ENCODE data around the gene TRIM33. TPM values are rescaled to one million over a fixed set of nuclear protein-coding genes. Genes with fewer than 3 reads are reported as not detected.
"Not testable (repeated sequence)": the region's sequence is repeated elsewhere in the genome, so short reads cannot be mapped to it uniquely, and the experiment has no call there.

TRIM33 gene
- total and polyA plus RNA-seq, 12 donors, result 13.8 to 49.0 (median 27.0) TPM

DNA sequence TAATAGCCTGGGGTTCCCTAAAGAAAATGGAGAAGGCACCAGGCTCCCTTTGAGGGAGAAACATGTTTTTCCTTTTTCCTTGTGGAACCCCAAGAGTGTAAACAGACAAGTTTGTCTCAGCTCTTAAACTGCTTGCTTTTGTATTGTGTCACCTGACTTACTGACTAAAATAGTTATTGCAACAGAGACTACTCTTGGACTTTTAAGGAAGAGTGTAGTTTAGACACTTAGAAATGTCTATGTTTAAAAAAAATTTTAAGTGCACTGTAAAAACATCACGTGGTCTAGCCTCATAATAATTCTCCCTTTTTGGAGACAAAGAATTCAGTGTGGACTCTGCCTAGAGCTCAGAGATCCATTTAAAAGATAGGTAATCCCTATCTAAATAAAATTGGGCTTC lies 141.1 kb downstream of the TRIM33 start:
- H3K36me3 ChIP-seq (replicated peaks in 1 of 2), result no peaks in the 10 kb centered on the region
- no peaks in the 10 kb centered on the region for H3K4me1 ChIP-seq (replicated peaks in 1 of 2)
- no peaks in the 10 kb centered on the region for H3K27me3 ChIP-seq
- H3K4me3 ChIP-seq, result no peak overlapping the region
- H3K9me3 ChIP-seq (replicated peaks in 1 of 3), result peaks cover 0 to 10% (median 4%) of the 10 kb centered on the region in 3 donors
- intact Hi-C loops (cut with DNase I), result no loop called here
- no peak overlapping the region for H3K27ac ChIP-seq
- no peak for DNase-seq
- 26 to 37% (median 32%) methylated on average over 1 of the region's 1 CpG for WGBS, 4 donors
- no peak for TF ChIP-seq POLR2A (IDR thresholded peaks at IDR 0.05)
- TF ChIP-seq, protein P1, sequence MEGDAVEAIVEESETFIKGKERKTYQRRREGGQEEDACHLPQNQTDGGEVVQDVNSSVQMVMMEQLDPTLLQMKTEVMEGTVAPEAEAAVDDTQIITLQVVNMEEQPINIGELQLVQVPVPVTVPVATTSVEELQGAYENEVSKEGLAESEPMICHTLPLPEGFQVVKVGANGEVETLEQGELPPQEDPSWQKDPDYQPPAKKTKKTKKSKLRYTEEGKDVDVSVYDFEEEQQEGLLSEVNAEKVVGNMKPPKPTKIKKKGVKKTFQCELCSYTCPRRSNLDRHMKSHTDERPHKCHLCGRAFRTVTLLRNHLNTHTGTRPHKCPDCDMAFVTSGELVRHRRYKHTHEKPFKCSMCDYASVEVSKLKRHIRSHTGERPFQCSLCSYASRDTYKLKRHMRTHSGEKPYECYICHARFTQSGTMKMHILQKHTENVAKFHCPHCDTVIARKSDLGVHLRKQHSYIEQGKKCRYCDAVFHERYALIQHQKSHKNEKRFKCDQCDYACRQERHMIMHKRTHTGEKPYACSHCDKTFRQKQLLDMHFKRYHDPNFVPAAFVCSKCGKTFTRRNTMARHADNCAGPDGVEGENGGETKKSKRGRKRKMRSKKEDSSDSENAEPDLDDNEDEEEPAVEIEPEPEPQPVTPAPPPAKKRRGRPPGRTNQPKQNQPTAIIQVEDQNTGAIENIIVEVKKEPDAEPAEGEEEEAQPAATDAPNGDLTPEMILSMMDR (IDR thresholded peaks at IDR 0.05), result no peak

DNA sequence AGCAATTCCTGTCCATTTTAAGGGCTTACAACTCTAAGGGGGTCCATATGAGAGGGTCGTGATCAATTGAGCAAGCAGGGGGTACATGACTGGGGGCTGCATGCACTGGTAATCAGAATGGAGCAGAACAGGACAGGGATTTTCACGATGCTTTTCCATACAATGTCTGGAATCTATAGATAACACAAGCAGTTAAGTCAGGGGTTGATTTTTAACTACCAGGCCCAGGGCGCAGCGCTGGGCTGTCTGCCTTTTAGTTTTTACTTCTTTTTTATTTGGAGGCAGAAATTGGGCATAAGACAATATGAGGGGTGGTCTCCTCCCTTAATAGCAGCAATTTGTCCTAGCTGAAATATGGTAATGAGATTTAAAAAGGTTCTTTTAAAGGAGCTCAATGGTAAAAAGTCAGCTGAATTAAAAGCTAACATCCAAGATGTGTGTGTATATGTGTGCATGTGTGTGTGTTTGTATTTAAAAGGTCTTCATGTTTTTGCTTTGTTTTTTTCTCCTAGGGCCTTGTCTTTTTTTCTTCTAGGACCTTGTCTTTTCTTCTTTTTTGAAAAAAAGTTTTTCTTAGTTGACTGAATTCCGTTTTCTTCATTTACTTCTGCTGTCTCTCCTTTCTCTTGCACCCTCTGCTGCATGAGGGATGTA lies 141.6 kb downstream of the TRIM33 start:
- intact Hi-C loops (cut with DNase I); H3K27ac ChIP-seq; H3K4me1 ChIP-seq (replicated peaks in 1 of 2); H3K36me3 ChIP-seq (replicated peaks in 1 of 2); H3K4me3 ChIP-seq; H3K9me3 ChIP-seq (replicated peaks in 1 of 3); H3K27me3 ChIP-seq; DNase-seq: not testable (repeated sequence)
- WGBS, 4 donors, result 69 to 76% (median 74%) methylated on average over 5 of the region's 5 CpGs

DNA sequence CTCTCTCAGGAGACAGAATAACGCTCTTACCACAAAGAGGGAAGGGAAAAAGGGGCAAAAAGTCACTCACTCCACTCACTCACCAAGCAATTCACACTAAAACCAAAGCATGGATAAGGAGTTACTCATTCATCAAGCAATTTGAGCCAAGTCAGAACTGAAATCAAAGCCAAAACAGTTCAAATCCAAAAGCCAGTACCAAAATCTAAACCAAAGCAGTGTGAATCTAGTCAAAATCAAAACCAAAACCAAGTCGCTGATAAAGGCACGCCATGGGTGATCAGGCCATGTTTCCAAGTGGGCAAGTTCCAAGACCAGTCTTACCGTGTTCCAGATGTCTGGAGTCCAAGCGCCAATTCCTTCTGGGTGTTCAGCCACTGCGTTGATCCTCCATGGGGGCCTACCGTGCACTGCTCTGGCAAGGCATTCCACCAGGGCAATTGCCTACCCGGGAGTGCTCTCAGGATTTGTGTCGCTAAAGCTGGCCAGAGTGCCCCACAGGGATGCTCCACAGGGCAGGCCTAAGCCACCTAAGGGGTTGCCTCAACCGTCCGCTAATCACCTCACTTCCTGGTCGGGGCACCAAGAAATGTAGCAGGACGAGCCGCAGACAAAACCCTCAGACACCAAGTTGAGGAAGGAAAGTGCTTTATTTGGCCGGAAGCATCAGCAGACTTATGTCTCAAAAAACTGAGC lies 142.3 kb downstream of the TRIM33 start:
- intact Hi-C loops (cut with DNase I), result no loop called here
- Histone ChIP-seq H3K27me3 (no peaks in the 10 kb centered on the region), H3K4me3 (no peak overlapping the region), H3K36me3 (replicated peaks in 1 of 2) (no peaks in the 10 kb centered on the region), H3K27ac (no peak overlapping the region), H3K9me3 (replicated peaks in 1 of 3) (peaks cover 0 to 2% (median 0%) of the 10 kb centered on the region in 3 donors), H3K4me1 (replicated peaks in 1 of 2) (no peaks in the 10 kb centered on the region)
- 89 to 94% (median 90%) methylated on average over 13 to 15 of the region's 15 CpGs for WGBS, 4 donors
- TF ChIP-seq, protein P1 (IDR thresholded peaks at IDR 0.05), result no peak
- TF ChIP-seq POLR2A (IDR thresholded peaks at IDR 0.05), result no peak
- DNase-seq, result no peak

DNA sequence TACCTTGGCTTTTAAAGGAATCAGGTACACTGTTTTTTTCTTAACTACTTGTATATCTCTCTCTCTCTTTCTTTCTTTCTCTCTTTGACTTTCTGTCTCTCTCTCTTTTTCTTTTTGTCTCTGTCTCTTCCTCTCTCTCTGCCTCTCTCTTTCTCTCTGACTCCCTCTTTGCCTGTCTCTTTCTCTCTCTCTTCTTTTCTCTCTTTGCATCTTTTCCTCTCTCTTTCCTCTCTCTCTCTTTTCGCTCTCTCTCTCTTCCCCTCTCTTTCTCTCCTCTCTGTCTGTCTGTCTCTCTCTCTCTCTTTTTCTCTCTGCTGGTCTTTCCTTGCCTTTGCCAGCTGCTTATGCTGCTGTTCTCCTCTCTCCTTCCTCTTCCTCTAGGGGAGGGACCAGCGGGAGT lies 143.2 kb downstream of the TRIM33 start:
- no peak overlapping the region for H3K4me3 ChIP-seq
- no peak overlapping the region for H3K27ac ChIP-seq
- no peaks in the 10 kb centered on the region for H3K4me1 ChIP-seq (replicated peaks in 1 of 2)
- WGBS, 4 donors, result 62 to 71% (median 66%) methylated on average over 2 of the region's 2 CpGs
- DNase-seq, result no peak
- TF ChIP-seq, protein P1 (IDR thresholded peaks at IDR 0.05), result no peak
- TF ChIP-seq POLR2A (IDR thresholded peaks at IDR 0.05), result no peak
- no peaks in the 10 kb centered on the region for H3K27me3 ChIP-seq
- peaks cover 0 to 9% (median 0%) of the 10 kb centered on the region in 3 donors for H3K9me3 ChIP-seq (replicated peaks in 1 of 3)
- H3K36me3 ChIP-seq (replicated peaks in 1 of 2), result no peaks in the 10 kb centered on the region
- intact Hi-C loops (cut with DNase I), result no loop called here

DNA sequence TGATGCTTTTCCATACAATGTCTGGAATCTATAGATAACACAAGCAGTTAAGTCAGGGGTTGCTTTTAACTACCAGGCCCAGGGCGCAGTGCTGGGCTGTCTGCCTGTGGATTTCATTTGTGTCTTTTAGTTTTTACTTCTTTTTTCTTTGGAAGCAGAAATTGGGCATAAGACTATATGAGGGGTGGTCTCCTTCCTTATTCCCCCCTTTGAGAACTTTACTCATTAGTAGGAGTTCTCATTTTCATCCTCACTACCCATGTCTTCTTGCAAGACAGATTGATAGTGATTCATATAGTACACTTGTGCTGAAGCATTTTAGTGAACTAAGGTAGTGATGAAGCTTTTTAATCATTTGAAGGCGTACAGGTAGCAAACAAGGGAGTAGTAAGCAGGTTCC lies 147.8 kb downstream of the TRIM33 start:
- H3K4me3 ChIP-seq; H3K4me1 ChIP-seq (replicated peaks in 1 of 2); H3K27me3 ChIP-seq; H3K27ac ChIP-seq; H3K36me3 ChIP-seq (replicated peaks in 1 of 2); intact Hi-C loops (cut with DNase I); DNase-seq: not testable (repeated sequence)
- WGBS, 4 donors, result 77 to 83% (median 78%) methylated on average over 2 of the region's 2 CpGs
- H3K9me3 ChIP-seq (replicated peaks in 1 of 3), result peaks cover 0 to 15% (median 0%) of the 10 kb centered on the region in 3 donors

All from adrenal gland (tissue), 12 donors.